ENCODE data around the gene FARP1. TPM values are rescaled to one million over a fixed set of nuclear protein-coding genes. Genes with fewer than 3 reads are reported as not detected.

The FARP1 gene
- total and polyA plus RNA-seq, 3 experiments from 2014 or later: 0.16 to 0.27 (median 0.26) TPM

GRCh38 chr13:98317573-98318171 lies 174.8 kb downstream of the FARP1 start:
- CTCF ChIA-PET: no interaction called here

GRCh38 chr13:98318263-98318878 lies 175.5 kb downstream of the FARP1 start:
- Mint-ChIP-seq H3K4me1 (no peaks in the 10 kb centered on the region), H3K9me3 (no peaks in the 10 kb centered on the region), H3K27ac (no peak overlapping the region), H3K4me3 (no peak overlapping the region), H3K36me3 (no peaks in the 10 kb centered on the region), H3K27me3 (peaks cover 8 to 23% of the 10 kb centered on the region in 2 donors)
- H3K27me3 ChIP-seq (ENCODE audit: insufficient read depth, low read length, poor library complexity, severe bottlenecking): no peaks in the 10 kb centered on the region
- H3K9me3 ChIP-seq (ENCODE audit: low read length): no peaks in the 10 kb centered on the region
- POLR2A ChIA-PET: no interaction called here
- no peak overlapping the region for H3K4me3 ChIP-seq (ENCODE audit: low read length)
- no peak for DNase-seq
- CTCF ChIA-PET: no interaction called here
- no peak overlapping the region for H3K27ac ChIP-seq (ENCODE audit: low read depth, low read length)
- no peaks in the 10 kb centered on the region for H3K36me3 ChIP-seq (ENCODE audit: insufficient read depth, low read length)
- H3K4me1 ChIP-seq (ENCODE audit: insufficient read depth, low read length): no peaks in the 10 kb centered on the region

More at GRCh38 chr13:98317573-98318171, 174.8 kb downstream of the FARP1 start:
- H3K36me3 Mint-ChIP-seq: no peaks in the 10 kb centered on the region
- H3K36me3 ChIP-seq (ENCODE audit: insufficient read depth, low read length): no peaks in the 10 kb centered on the region
- H3K27me3 Mint-ChIP-seq: peaks cover 8 to 23% of the 10 kb centered on the region in 2 donors
- no peaks in the 10 kb centered on the region for H3K9me3 ChIP-seq (ENCODE audit: low read length)
- no peaks in the 10 kb centered on the region for H3K4me1 ChIP-seq (ENCODE audit: insufficient read depth, low read length)
- no peaks in the 10 kb centered on the region for H3K27me3 ChIP-seq (ENCODE audit: insufficient read depth, low read length, poor library complexity, severe bottlenecking)
- POLR2A ChIA-PET: no interaction called here
- H3K9me3 Mint-ChIP-seq: no peaks in the 10 kb centered on the region
- DNase-seq: no peak
- no peaks in the 10 kb centered on the region for H3K4me1 Mint-ChIP-seq
- no peak overlapping the region for H3K4me3 ChIP-seq (ENCODE audit: low read length)
- H3K27ac ChIP-seq (ENCODE audit: low read depth, low read length): no peak overlapping the region
- H3K4me3 Mint-ChIP-seq: no peak overlapping the region
- no peak overlapping the region for H3K27ac Mint-ChIP-seq

- no peak overlapping the region for H3K4me3 ChIP-seq (ENCODE audit: low read length)
- Mint-ChIP-seq H3K27ac (no peak overlapping the region), H3K27me3 (peaks cover 8 to 23% of the 10 kb centered on the region in 2 donors), H3K9me3 (no peaks in the 10 kb centered on the region), H3K4me1 (no peaks in the 10 kb centered on the region), H3K36me3 (no peaks in the 10 kb centered on the region), H3K4me3 (no peak overlapping the region)
- H3K36me3 ChIP-seq (ENCODE audit: insufficient read depth, low read length): no peaks in the 10 kb centered on the region
- H3K27me3 ChIP-seq (ENCODE audit: insufficient read depth, low read length, poor library complexity, severe bottlenecking): no peaks in the 10 kb centered on the region
- DNase-seq: no peak
- CTCF ChIA-PET: no interaction called here
- no peaks in the 10 kb centered on the region for H3K9me3 ChIP-seq (ENCODE audit: low read length)
- no peaks in the 10 kb centered on the region for H3K4me1 ChIP-seq (ENCODE audit: insufficient read depth, low read length)
- H3K27ac ChIP-seq (ENCODE audit: low read depth, low read length): no peak overlapping the region
- POLR2A ChIA-PET: no interaction called here
Measured at GRCh38 chr13:98320561-98321105, 177.7 kb downstream of the FARP1 start.

GRCh38 chr13:98321395-98321794 lies 178.5 kb downstream of the FARP1 start:
- Mint-ChIP-seq H3K4me3 (no peak overlapping the region), H3K27ac (no peak overlapping the region), H3K27me3 (peaks cover 8 to 22% of the 10 kb centered on the region in 2 donors), H3K36me3 (no peaks in the 10 kb centered on the region), H3K4me1 (no peaks in the 10 kb centered on the region), H3K9me3 (no peaks in the 10 kb centered on the region)
- Histone ChIP-seq H3K9me3 (ENCODE audit: low read length) (no peaks in the 10 kb centered on the region), H3K27ac (ENCODE audit: low read depth, low read length) (no peak overlapping the region), H3K36me3 (ENCODE audit: insufficient read depth, low read length) (no peaks in the 10 kb centered on the region), H3K4me1 (ENCODE audit: insufficient read depth, low read length) (no peaks in the 10 kb centered on the region), H3K27me3 (ENCODE audit: insufficient read depth, low read length, poor library complexity, severe bottlenecking) (no peaks in the 10 kb centered on the region), H3K4me3 (ENCODE audit: low read length) (no peak overlapping the region)
- ChIA-PET CTCF (no interaction called here), POLR2A (no interaction called here)
- DNase-seq: no peak

- ChIA-PET POLR2A (no interaction called here), CTCF (no interaction called here)
- Histone ChIP-seq H3K4me3 (ENCODE audit: low read length) (no peak overlapping the region), H3K9me3 (ENCODE audit: low read length) (no peaks in the 10 kb centered on the region), H3K4me1 (ENCODE audit: insufficient read depth, low read length) (no peaks in the 10 kb centered on the region), H3K36me3 (ENCODE audit: insufficient read depth, low read length) (no peaks in the 10 kb centered on the region), H3K27me3 (ENCODE audit: insufficient read depth, low read length, poor library complexity, severe bottlenecking) (no peaks in the 10 kb centered on the region), H3K27ac (ENCODE audit: low read depth, low read length) (no peak overlapping the region)
- H3K4me3 Mint-ChIP-seq: no peak overlapping the region
- H3K27me3 Mint-ChIP-seq: peaks cover 8 to 28% of the 10 kb centered on the region in 2 donors
- DNase-seq: no peak
- no peaks in the 10 kb centered on the region for H3K9me3 Mint-ChIP-seq
- no peak overlapping the region for H3K27ac Mint-ChIP-seq
- no peaks in the 10 kb centered on the region for H3K36me3 Mint-ChIP-seq
- H3K4me1 Mint-ChIP-seq: no peaks in the 10 kb centered on the region
Measured at GRCh38 chr13:98322091-98322718, 179.3 kb downstream of the FARP1 start.

GRCh38 chr13:98324105-98324504 lies 181.2 kb downstream of the FARP1 start:
- no peaks in the 10 kb centered on the region for H3K9me3 Mint-ChIP-seq
- no peak overlapping the region for H3K27ac ChIP-seq (ENCODE audit: low read depth, low read length)
- H3K4me1 ChIP-seq (ENCODE audit: insufficient read depth, low read length): no peaks in the 10 kb centered on the region
- no peaks in the 10 kb centered on the region for H3K4me1 Mint-ChIP-seq
- CTCF ChIA-PET: no interaction called here
- H3K9me3 ChIP-seq (ENCODE audit: low read length): no peaks in the 10 kb centered on the region
- peaks cover 9 to 23% of the 10 kb centered on the region in 2 donors for H3K27me3 Mint-ChIP-seq
- POLR2A ChIA-PET: no interaction called here
- DNase-seq: no peak
- no peaks in the 10 kb centered on the region for H3K27me3 ChIP-seq (ENCODE audit: insufficient read depth, low read length, poor library complexity, severe bottlenecking)
- H3K4me3 Mint-ChIP-seq: no peak overlapping the region
- no peaks in the 10 kb centered on the region for H3K36me3 ChIP-seq (ENCODE audit: insufficient read depth, low read length)
- H3K36me3 Mint-ChIP-seq: no peaks in the 10 kb centered on the region
- no peak overlapping the region for H3K4me3 ChIP-seq (ENCODE audit: low read length)
- H3K27ac Mint-ChIP-seq: no peak overlapping the region

- Histone ChIP-seq H3K36me3 (ENCODE audit: insufficient read depth, low read length) (no peaks in the 10 kb centered on the region), H3K4me1 (ENCODE audit: insufficient read depth, low read length) (no peaks in the 10 kb centered on the region), H3K27me3 (ENCODE audit: insufficient read depth, low read length, poor library complexity, severe bottlenecking) (no peaks in the 10 kb centered on the region), H3K4me3 (ENCODE audit: low read length) (no peak overlapping the region), H3K27ac (ENCODE audit: low read depth, low read length) (no peak overlapping the region), H3K9me3 (ENCODE audit: low read length) (no peaks in the 10 kb centered on the region)
- no peak for DNase-seq
- Mint-ChIP-seq H3K4me3 (no peak overlapping the region), H3K4me1 (no peaks in the 10 kb centered on the region), H3K27me3 (peaks cover 9 to 27% of the 10 kb centered on the region in 2 donors), H3K36me3 (no peaks in the 10 kb centered on the region), H3K27ac (no peak overlapping the region), H3K9me3 (no peaks in the 10 kb centered on the region)
- ChIA-PET POLR2A (no interaction called here), CTCF (no interaction called here)
Measured at GRCh38 chr13:98325724-98326123, 182.8 kb downstream of the FARP1 start.

GRCh38 chr13:98326291-98326690 lies 183.4 kb downstream of the FARP1 start:
- DNase-seq: no peak
- H3K4me1 ChIP-seq (ENCODE audit: insufficient read depth, low read length): no peaks in the 10 kb centered on the region
- no peaks in the 10 kb centered on the region for H3K36me3 ChIP-seq (ENCODE audit: insufficient read depth, low read length)
- CTCF ChIA-PET: no interaction called here
- H3K36me3 Mint-ChIP-seq: no peaks in the 10 kb centered on the region
- H3K9me3 ChIP-seq (ENCODE audit: low read length): no peaks in the 10 kb centered on the region
- no peaks in the 10 kb centered on the region for H3K27me3 ChIP-seq (ENCODE audit: insufficient read depth, low read length, poor library complexity, severe bottlenecking)
- no peak overlapping the region for H3K4me3 ChIP-seq (ENCODE audit: low read length)
- POLR2A ChIA-PET: no interaction called here
- H3K27ac ChIP-seq (ENCODE audit: low read depth, low read length): no peak overlapping the region
- no peak overlapping the region for H3K4me3 Mint-ChIP-seq
- H3K27me3 Mint-ChIP-seq: peaks cover 9 to 28% of the 10 kb centered on the region in 2 donors
- H3K4me1 Mint-ChIP-seq: no peaks in the 10 kb centered on the region
- H3K27ac Mint-ChIP-seq: no peak overlapping the region
- H3K9me3 Mint-ChIP-seq: no peaks in the 10 kb centered on the region

All from CD8-positive, alpha-beta memory T cell (primary cell).